Adrenal gland (tissue), 5 donors: ENCODE data around the gene NCKAP5.

Source experiments
- POLR2A ChIP-seq, 2 donors: fragments of 450-650 bp; IDR thresholded peaks; one replicate each; pipeline ENCODE4 v1.6.1; 2017; ENCODE audit warnings: antibody characterized with exemption in 2 of 2, mild to moderate bottlenecking in 2 of 2, moderate library complexity in 1 of 2
- TF ChIP-seq, protein P1 (sequence below), 6 experiments: fragments of 450-650 bp in 4 of 6; fragments of 200-600 bp in 2 of 6; sonication (generic) in 1 of 6; IDR thresholded peaks; 1 replicate in 5 of 6; 2 replicates in 1 of 6; pipeline versions ENCODE4 v1.5.1 to v1.8.0; 2016 to 2021; ENCODE audit warnings: antibody characterized with exemption in 6 of 6, mild to moderate bottlenecking in 2 of 6, moderate library complexity in 1 of 6
- donor health status: DM: no; HTN: no; CAD: no.

DNA sequence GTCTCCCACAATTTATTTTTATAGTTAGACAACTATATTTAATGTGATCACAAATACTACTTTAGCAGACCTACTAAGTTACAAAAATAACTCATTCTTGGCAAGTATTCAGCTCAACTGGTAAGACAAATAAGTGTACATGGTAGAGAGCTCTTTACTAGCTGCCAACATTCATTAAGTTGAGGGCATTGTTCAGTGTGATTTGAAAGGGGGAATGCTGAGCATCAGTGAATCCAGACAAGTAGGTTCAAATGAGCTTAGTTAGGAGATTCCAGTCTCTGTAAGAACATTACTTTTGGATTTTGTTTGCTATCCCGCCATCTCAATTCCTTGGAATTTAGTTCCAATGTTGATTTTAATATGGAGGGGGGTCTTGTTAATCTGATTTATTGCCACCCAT lies 710.9 kb downstream of the NCKAP5 start:
- TF ChIP-seq, protein P1, sequence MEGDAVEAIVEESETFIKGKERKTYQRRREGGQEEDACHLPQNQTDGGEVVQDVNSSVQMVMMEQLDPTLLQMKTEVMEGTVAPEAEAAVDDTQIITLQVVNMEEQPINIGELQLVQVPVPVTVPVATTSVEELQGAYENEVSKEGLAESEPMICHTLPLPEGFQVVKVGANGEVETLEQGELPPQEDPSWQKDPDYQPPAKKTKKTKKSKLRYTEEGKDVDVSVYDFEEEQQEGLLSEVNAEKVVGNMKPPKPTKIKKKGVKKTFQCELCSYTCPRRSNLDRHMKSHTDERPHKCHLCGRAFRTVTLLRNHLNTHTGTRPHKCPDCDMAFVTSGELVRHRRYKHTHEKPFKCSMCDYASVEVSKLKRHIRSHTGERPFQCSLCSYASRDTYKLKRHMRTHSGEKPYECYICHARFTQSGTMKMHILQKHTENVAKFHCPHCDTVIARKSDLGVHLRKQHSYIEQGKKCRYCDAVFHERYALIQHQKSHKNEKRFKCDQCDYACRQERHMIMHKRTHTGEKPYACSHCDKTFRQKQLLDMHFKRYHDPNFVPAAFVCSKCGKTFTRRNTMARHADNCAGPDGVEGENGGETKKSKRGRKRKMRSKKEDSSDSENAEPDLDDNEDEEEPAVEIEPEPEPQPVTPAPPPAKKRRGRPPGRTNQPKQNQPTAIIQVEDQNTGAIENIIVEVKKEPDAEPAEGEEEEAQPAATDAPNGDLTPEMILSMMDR (IDR thresholded peaks at IDR 0.05): no peak
- TF ChIP-seq POLR2A (IDR thresholded peaks at IDR 0.05): no peak
